Activated B cell treated with CpG ODN at 0.5 μM for 24 hours (primary cell): ENCODE data around the gene LPP. TPM values are rescaled to one million over a fixed set of nuclear protein-coding genes. Genes with fewer than 3 reads are reported as not detected.
A peak's percentile ranks its signal among the peaks of the same experiment; 100 is the strongest.

Experiments used
- ATAC-seq: fragments of 200-7000 bp; cut with Tn5 transposase; one replicate; pipeline ENCODE4 v1.10.0; 2021; ENCODE audit warnings: low read depth, mild to moderate bottlenecking, moderate library complexity
- CTCF ChIA-PET: fragments of 350-600 bp; sonication (Branson Sonifier 250); formaldehyde crosslinking; loops from one replicate; lab custom pipeline; 2021; ENCODE audit warnings: antibody characterized with exemption; lab: Charles Lee
- POLR2A ChIA-PET: fragments of 350-600 bp; sonication (Branson Sonifier 250); formaldehyde crosslinking; loops from one replicate; lab custom pipeline; 2021; ENCODE audit warnings: antibody characterized with exemption; lab: Charles Lee
- DNase-seq: peaks from one replicate; pipeline ENCODE4 v3.0.0; 2022
- H3K27ac Mint-ChIP-seq: one replicate; pipeline ENCODE4 v1.8.0; 2020; ENCODE audit warnings: mixed read lengths
- H3K27me3 Mint-ChIP-seq: one replicate; pipeline ENCODE4 v1.8.0; 2021; ENCODE audit warnings: mixed read lengths
- H3K36me3 Mint-ChIP-seq: one replicate; pipeline ENCODE4 v1.8.0; 2021; ENCODE audit warnings: low read depth, mixed read lengths
- H3K4me1 Mint-ChIP-seq: one replicate; pipeline ENCODE4 v1.8.0; 2021; ENCODE audit warnings: mixed read lengths
- H3K4me3 Mint-ChIP-seq: one replicate; pipeline ENCODE4 v1.8.0; 2020; ENCODE audit warnings: mild to moderate bottlenecking, mixed read lengths
- H3K9me3 Mint-ChIP-seq: one replicate; pipeline ENCODE4 v1.8.0; 2020; ENCODE audit warnings: mixed read lengths
- intact Hi-C: fragments of 100-400 bp; cut with micrococcal nuclease; formaldehyde crosslinking; loops from one replicate; pipeline ENCODE4 v1.15.1; 2024
- total RNA-seq: library from RNA; stranded (reverse); gene quantifications from 2 replicates; pipeline ENCODE4 v1.2.3, GENCODE V29; 2022
- TF ChIP-seq, protein P1 (sequence below): fragments of 200-600 bp; IDR thresholded peaks from one replicate; pipeline ENCODE4 v1.8.0; 2022; ENCODE audit warnings: antibody characterized with exemption, mild to moderate bottlenecking

The LPP gene
- total RNA-seq, 1 donor from 2014 or later: 60.1 TPM

DNA sequence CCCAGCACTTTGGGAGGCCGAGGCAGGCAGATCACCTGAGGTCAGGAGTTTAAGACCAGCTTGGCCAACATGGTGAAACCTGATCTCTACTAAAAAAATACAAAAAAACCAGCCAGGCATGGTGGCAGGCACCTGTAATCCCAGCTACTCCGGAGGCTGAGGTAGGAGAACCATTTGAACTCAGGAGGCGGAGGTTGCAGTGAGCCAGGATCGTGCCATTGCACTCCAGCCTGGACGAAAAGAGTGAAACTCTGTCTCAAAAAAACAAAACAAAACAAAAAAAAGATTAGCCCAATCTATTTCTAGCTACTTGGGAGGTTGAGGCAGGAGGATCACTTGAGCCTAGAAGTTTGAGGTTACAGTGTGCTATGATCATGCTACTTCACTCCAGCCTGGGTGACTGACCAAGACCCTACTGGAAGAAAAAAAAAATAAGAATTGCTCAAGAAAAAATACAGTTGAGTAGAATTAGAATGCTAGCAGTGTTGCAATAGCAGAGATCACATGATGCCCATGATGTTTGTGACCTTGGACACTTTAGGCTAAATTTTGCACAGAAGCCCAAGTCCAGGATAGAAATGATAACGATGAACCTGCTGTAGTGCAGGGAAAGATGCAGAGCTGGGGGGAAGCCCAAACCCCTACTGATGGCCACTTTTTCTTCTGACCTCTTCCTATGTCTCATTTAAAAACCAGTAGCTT is 162.2 kb downstream of the LPP start:
- ATAC-seq: no peak
- H3K27ac Mint-ChIP-seq: peak overlapping the region; percentile 3
- intact Hi-C loops: no loop called here
- CTCF ChIA-PET: no interaction called here
- no peaks in the 10 kb centered on the region for H3K27me3 Mint-ChIP-seq
- POLR2A ChIA-PET: interaction anchor here (0.8 to 1.5 kb wide), 2 partner anchors 46 to 573 kb away, joined by 3 read pairs; no protein-coding TSS in a partner anchor
- H3K4me1 Mint-ChIP-seq: peaks cover 25% of the 10 kb centered on the region
- H3K36me3 Mint-ChIP-seq: no peaks in the 10 kb centered on the region
- no peak for DNase-seq
- TF ChIP-seq, protein P1, sequence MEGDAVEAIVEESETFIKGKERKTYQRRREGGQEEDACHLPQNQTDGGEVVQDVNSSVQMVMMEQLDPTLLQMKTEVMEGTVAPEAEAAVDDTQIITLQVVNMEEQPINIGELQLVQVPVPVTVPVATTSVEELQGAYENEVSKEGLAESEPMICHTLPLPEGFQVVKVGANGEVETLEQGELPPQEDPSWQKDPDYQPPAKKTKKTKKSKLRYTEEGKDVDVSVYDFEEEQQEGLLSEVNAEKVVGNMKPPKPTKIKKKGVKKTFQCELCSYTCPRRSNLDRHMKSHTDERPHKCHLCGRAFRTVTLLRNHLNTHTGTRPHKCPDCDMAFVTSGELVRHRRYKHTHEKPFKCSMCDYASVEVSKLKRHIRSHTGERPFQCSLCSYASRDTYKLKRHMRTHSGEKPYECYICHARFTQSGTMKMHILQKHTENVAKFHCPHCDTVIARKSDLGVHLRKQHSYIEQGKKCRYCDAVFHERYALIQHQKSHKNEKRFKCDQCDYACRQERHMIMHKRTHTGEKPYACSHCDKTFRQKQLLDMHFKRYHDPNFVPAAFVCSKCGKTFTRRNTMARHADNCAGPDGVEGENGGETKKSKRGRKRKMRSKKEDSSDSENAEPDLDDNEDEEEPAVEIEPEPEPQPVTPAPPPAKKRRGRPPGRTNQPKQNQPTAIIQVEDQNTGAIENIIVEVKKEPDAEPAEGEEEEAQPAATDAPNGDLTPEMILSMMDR: no peak
- no peak overlapping the region for H3K4me3 Mint-ChIP-seq
- H3K9me3 Mint-ChIP-seq: no peaks in the 10 kb centered on the region

DNA sequence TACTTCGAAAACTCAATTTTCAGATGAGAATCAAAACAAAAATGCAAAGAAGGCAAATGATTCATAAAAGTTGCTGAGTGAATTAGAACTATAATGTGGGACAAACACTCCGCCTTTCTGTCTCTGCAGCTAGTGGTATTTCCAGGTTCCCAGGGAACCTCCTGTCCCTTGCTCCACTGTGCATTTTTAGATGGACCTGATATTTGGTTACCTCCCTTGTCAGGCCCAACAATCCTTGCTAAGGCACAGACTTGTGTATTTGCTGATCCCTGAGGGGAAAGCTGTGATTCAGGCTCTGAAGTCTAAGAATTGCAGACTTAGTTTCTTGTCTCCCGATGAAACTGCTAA is 162.7 kb downstream of the LPP start:
- intact Hi-C loops: no loop called here
- Mint-ChIP-seq H3K27me3 (no peaks in the 10 kb centered on the region), H3K27ac (peak overlapping the region; percentile 3), H3K4me3 (no peak overlapping the region), H3K4me1 (peaks cover 24% of the 10 kb centered on the region), H3K9me3 (no peaks in the 10 kb centered on the region), H3K36me3 (no peaks in the 10 kb centered on the region)
- no peak for ATAC-seq
- CTCF ChIA-PET: no interaction called here
- TF ChIP-seq, protein P1: no peak
- POLR2A ChIA-PET: interaction anchor here (0.8 to 1.5 kb wide), 2 partner anchors 46 to 573 kb away, joined by 3 read pairs; no protein-coding TSS in a partner anchor
- no peak for DNase-seq

GRCh38 chr3:188319569-188319968 is 165.6 kb downstream of the LPP start:
- CTCF ChIA-PET: interaction anchor here (0.9 kb wide), 1 partner anchor 30 kb away, joined by 3 read pairs; no protein-coding TSS in a partner anchor
- DNase-seq: no peak
- TF ChIP-seq, protein P1: no peak
- Mint-ChIP-seq H3K9me3 (peaks cover 2% of the 10 kb centered on the region), H3K4me1 (peaks cover 48% of the 10 kb centered on the region), H3K27me3 (no peaks in the 10 kb centered on the region), H3K36me3 (peaks cover 2% of the 10 kb centered on the region), H3K27ac (no peak overlapping the region), H3K4me3 (no peak overlapping the region)
- POLR2A ChIA-PET: no interaction called here
- intact Hi-C loops: no loop called here
- no peak for ATAC-seq

- TF ChIP-seq, protein P1: no peak
- Mint-ChIP-seq H3K27me3 (no peaks in the 10 kb centered on the region), H3K4me3 (peak overlapping the region; percentile 3), H3K9me3 (peaks cover 3% of the 10 kb centered on the region), H3K4me1 (peaks cover 49% of the 10 kb centered on the region), H3K27ac (peak overlapping the region; percentile 19), H3K36me3 (peaks cover 3% of the 10 kb centered on the region)
- ChIA-PET POLR2A (interaction anchor here (0.8 to 1.2 kb wide), 2 partner anchors 47 to 118 kb away, joined by 3 read pairs; no protein-coding TSS in a partner anchor), CTCF (no interaction called here)
- DNase-seq (no peak), ATAC-seq (no peak)
- intact Hi-C loops: no loop called here
Measured at GRCh38 chr3:188320757-188321156, 166.8 kb downstream of the LPP start.

GRCh38 chr3:188321258-188321657 is 167.3 kb downstream of the LPP start:
- H3K4me1 Mint-ChIP-seq: peaks cover 51% of the 10 kb centered on the region
- H3K4me3 Mint-ChIP-seq: no peak overlapping the region
- H3K27ac Mint-ChIP-seq: no peak overlapping the region
- intact Hi-C loops: no loop called here
- peaks cover 3% of the 10 kb centered on the region for H3K9me3 Mint-ChIP-seq
- no peak for ATAC-seq
- TF ChIP-seq, protein P1: no peak
- DNase-seq: no peak
- H3K27me3 Mint-ChIP-seq: no peaks in the 10 kb centered on the region
- ChIA-PET CTCF (no interaction called here), POLR2A (interaction anchor here (1.2 kb wide), 1 partner anchor 47 kb away, joined by 3 read pairs; no protein-coding TSS in a partner anchor)
- peaks cover 7% of the 10 kb centered on the region for H3K36me3 Mint-ChIP-seq
